ENCODE results near the gene PDK2.

Gene PDK2

GRCh38 chr17:50096758-50097157, 1.6 kb downstream of the PDK2 start:
- peak overlapping the region; percentile 80; the same call in 1 of the 2 replicates for H3K4me3 ChIP-seq (ENCODE audit: control insufficient read depth, low read depth, low read length)
- no peak for DNase-seq (ENCODE audit: low read depth)
- TF ChIP-seq, protein P1, sequence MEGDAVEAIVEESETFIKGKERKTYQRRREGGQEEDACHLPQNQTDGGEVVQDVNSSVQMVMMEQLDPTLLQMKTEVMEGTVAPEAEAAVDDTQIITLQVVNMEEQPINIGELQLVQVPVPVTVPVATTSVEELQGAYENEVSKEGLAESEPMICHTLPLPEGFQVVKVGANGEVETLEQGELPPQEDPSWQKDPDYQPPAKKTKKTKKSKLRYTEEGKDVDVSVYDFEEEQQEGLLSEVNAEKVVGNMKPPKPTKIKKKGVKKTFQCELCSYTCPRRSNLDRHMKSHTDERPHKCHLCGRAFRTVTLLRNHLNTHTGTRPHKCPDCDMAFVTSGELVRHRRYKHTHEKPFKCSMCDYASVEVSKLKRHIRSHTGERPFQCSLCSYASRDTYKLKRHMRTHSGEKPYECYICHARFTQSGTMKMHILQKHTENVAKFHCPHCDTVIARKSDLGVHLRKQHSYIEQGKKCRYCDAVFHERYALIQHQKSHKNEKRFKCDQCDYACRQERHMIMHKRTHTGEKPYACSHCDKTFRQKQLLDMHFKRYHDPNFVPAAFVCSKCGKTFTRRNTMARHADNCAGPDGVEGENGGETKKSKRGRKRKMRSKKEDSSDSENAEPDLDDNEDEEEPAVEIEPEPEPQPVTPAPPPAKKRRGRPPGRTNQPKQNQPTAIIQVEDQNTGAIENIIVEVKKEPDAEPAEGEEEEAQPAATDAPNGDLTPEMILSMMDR (IDR thresholded peaks at IDR 0.05; ENCODE audit: control insufficient read depth, insufficient read depth, low read depth, low read length, missing control alignments): no peak

GRCh38 chr17:50097455-50097854, 2.3 kb downstream of the PDK2 start:
- TF ChIP-seq, protein P1 (IDR thresholded peaks at IDR 0.05; ENCODE audit: control insufficient read depth, insufficient read depth, low read depth, low read length, missing control alignments): no peak
- DNase-seq (ENCODE audit: low read depth): no peak
- H3K4me3 ChIP-seq (ENCODE audit: control insufficient read depth, low read depth, low read length): no peak overlapping the region

- TF ChIP-seq, protein P1 (IDR thresholded peaks at IDR 0.05; ENCODE audit: control insufficient read depth, insufficient read depth, low read depth, low read length, missing control alignments): no peak
- DNase-seq (ENCODE audit: low read depth): no peak
These were observed 2.8 kb downstream of the PDK2 start for GRCh38 chr17:50097926-50098325.

GRCh38 chr17:50098583-50098982, 3.4 kb downstream of the PDK2 start:
- TF ChIP-seq, protein P1 (IDR thresholded peaks at IDR 0.05; ENCODE audit: control insufficient read depth, insufficient read depth, low read depth, low read length, missing control alignments): no peak
- no peak overlapping the region for H3K4me3 ChIP-seq (ENCODE audit: control insufficient read depth, low read depth, low read length)
- DNase-seq (ENCODE audit: low read depth): no peak

More at GRCh38 chr17:50097926-50098325, 2.8 kb downstream of the PDK2 start:
- H3K4me3 ChIP-seq (ENCODE audit: control insufficient read depth, low read depth, low read length): no peak overlapping the region

GRCh38 chr17:50099003-50099402, 3.9 kb downstream of the PDK2 start:
- H3K4me3 ChIP-seq (ENCODE audit: control insufficient read depth, low read depth, low read length): no peak overlapping the region
- no peak for DNase-seq (ENCODE audit: low read depth)
- TF ChIP-seq, protein P1 (IDR thresholded peaks at IDR 0.05; ENCODE audit: control insufficient read depth, insufficient read depth, low read depth, low read length, missing control alignments): no peak

- no peak for DNase-seq (ENCODE audit: low read depth)
- H3K4me3 ChIP-seq (ENCODE audit: control insufficient read depth, low read depth, low read length): no peak overlapping the region
- TF ChIP-seq, protein P1 (IDR thresholded peaks at IDR 0.05; ENCODE audit: control insufficient read depth, insufficient read depth, low read depth, low read length, missing control alignments): no peak
These were observed 5.3 kb downstream of the PDK2 start for GRCh38 chr17:50100480-50100883.

- DNase-seq (ENCODE audit: low read depth): no peak
- H3K4me3 ChIP-seq (ENCODE audit: control insufficient read depth, low read depth, low read length): no peak overlapping the region
- TF ChIP-seq, protein P1 (IDR thresholded peaks at IDR 0.05; ENCODE audit: control insufficient read depth, insufficient read depth, low read depth, low read length, missing control alignments): no peak
These were observed 5.8 kb downstream of the PDK2 start for GRCh38 chr17:50100921-50101345.

All from AG09309 (cell line).